HG02623 (cell line): Measurements from ENCODE around the gene IL36RN.

Source experiments
- ATAC-seq: cut with Tn5 transposase; IDR thresholded peaks from one replicate; pipeline ENCODE4 v1.9.1; 2021; ENCODE audit warnings: moderate library complexity; ENCODE audit not compliant: unreplicated experiment

IL36RN gene

GRCh38 chr2:113046465-113046864 lies 12.5 kb upstream of the IL36RN start:
- ATAC-seq: no peak

- ATAC-seq: no peak
These were observed 7.8 kb upstream of the IL36RN start for GRCh38 chr2:113050921-113051895.

- ATAC-seq: no peak
These were observed 6.5 kb upstream of the IL36RN start, which contains the start of gene IL36B for GRCh38 chr2:113052396-113052917. IL36B (minus strand) TSS chr2:113052867.

GRCh38 chr2:113053666-113054065 lies 5.3 kb upstream of the IL36RN start:
- no peak for ATAC-seq

GRCh38 chr2:113054066-113054465 lies 4.9 kb upstream of the IL36RN start:
- ATAC-seq: no peak

DNA sequence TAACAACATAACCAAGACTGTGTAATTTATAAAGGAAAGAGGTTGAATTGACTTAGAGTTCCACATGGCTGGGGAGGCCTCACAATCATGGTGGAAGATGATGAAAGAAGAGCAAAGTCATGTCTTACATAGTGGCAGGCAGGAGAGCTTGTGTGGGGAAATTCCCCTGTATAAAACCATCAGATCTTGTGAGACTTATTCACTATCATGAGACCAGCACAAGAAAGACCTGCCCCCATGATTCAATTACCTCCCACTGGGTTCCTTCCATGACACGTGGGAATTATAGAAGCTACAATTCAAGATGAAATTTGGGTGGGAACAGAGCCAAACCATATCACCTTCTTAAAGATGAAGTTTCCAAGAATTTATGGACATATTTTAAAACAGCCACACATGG lies 2.5 kb upstream of the IL36RN start:
- no peak for ATAC-seq

- ATAC-seq: no peak
These were observed 1.9 kb upstream of the IL36RN start for GRCh38 chr2:113057117-113057516.

DNA sequence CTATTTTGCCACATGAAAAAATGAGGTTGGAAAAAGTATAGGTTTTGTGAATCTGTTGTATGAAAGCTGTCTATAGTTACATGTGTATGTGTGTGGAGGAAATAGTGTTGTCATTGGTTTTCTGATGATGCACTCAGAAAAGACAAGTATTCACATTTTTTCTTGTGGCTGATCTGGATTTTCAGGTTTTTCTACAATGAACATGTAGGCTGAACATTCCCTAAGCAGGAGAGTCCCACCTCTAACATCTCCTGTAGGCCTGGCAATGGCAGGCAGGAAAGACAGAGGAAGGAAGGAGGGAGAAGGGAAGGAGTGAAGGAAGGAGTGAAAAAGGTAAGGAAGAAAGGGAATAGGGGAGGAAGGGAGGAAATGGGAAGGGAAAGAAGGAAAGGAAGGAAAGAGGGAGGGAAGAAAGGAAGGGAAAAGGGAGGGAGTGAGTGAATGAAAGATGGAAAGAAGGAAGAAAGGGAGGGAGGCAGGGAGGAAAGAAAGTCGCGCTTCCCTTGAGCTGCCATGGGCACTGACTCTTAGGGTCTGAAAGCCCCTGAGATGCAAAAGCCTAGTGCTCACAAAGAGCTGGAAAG lies 495 bp upstream of the IL36RN start:
- no peak for ATAC-seq

- ATAC-seq: no peak
These were observed 1.4 kb downstream of the IL36RN start for GRCh38 chr2:113060396-113060795.

GRCh38 chr2:113060796-113061195 lies 1.8 kb downstream of the IL36RN start:
- no peak for ATAC-seq

- no peak for ATAC-seq
These were observed 2.2 kb downstream of the IL36RN start for GRCh38 chr2:113061241-113061640.

DNA sequence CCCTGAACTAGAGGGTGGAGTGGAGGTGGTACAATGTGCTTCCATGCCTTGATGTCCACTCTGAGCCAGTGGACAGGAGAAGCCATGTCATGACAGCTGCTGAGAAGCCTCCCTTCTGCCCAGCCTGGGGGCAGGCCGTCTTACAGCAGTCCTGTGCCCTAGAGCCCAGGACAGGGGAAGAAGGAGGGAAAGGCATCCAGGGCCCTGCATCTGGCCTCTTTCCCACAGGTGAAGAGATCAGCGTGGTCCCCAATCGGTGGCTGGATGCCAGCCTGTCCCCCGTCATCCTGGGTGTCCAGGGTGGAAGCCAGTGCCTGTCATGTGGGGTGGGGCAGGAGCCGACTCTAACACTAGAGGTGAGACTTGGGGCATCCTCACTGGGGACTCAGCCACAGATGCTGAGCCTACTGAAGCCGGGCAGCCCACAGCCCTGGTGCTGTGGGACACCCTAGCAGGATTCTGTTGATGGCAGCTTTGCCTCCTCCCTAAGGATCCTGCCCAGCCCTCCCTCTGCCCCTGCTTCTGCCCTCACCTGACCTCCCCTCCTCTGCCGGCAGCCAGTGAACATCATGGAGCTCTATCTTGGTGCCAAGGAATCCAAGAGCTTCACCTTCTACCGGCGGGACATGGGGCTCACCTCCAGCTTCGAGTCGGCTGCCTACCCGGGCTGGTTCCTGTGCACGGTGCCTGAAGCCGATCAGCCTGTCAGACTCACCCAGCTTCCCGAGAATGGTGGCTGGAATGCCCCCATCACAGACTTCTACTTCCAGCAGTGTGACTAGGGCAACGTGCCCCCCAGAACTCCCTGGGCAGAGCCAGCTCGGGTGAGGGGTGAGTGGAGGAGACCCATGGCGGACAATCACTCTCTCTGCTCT lies 3.1 kb downstream of the IL36RN start:
- ATAC-seq: no peak

DNA sequence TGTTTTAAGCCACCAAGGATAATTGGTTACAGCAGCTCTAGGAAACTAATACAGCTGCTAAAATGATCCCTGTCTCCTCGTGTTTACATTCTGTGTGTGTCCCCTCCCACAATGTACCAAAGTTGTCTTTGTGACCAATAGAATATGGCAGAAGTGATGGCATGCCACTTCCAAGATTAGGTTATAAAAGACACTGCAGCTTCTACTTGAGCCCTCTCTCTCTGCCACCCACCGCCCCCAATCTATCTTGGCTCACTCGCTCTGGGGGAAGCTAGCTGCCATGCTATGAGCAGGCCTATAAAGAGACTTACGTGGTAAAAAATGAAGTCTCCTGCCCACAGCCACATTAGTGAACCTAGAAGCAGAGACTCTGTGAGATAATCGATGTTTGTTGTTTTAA lies 5.3 kb downstream of the IL36RN start:
- ATAC-seq: no peak

DNA sequence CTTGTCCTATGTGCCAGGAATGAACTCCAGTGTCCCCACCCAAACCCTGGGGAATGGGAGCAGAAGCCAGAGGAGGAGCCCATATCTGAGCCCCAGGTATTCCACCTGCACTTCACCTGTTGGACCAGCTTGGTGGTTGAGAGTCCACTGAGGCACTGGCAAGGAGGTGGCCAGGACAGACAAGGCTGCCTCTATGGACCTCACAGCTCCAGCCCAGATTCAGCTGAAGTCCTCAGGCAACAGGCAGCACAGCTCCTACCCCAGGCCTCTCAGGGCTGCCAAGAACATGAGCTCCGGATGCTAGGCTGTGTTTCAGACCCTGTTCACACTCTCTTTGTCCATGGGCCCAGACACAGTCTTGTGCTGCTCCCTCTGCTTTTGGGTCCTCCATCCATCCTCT lies 5.9 kb downstream of the IL36RN start:
- ATAC-seq: no peak

GRCh38 chr2:113067681-113068080 lies 8.7 kb downstream of the IL36RN start, which contains the start of gene IL1F10:
IL1F10 (plus strand) TSS chr2:113067970; CDS start chr2:113072739, 4,769 bp downstream.
- no peak for ATAC-seq

DNA sequence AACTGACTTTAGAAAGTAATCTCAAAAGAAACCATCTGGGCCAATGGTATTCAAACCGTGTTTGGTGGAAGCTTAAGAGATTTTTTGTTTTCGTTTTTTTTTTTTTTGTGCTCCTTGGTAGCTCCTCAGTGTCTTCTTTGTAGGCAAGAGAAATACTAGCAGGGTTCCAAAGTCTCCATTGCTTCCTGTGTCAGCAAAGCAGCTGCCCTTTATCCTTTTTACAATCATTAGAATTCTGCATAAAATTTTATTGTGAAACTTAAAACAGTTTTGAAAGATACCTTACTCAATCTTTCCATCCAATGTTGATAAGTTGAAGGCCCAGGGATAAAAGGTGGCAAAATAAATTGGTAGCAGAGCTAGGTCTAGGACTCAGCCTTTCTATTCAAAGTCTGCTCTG lies 9.3 kb downstream of the IL36RN start:
- no peak for ATAC-seq

DNA sequence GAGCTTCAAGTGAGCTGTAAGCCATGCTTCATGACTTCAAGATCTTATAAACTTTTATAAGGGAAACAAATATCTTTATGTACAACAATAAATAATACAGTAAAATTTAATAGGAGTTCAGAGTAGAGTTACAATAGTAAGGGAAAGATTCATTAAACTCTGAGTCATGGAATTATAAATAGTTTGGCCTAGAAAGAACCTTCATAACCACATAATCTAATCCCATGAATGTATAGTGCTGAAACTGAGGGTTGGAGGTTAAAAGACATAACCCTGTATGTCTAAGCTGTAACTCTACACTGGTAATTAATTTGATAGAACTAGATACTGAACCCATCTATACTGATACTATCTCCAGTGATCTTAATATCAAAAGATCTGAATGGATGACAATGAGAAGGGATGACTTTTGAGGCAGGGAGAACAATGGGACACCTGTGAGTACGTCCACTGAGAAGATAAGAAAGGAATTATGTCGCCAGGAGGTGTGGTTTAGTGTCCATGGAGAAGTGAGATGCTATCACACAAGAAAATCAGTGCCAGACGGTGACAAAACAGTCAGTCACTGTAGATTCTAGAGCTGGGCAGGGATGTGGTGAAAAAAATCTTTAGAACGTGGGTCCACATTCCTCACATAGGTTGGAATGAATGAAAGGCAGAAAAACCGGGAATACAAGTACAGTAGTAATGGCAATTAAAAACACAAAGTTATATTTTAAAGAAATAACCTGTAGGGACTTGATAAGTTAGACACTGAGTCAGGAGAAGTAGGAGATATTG lies 9.9 kb downstream of the IL36RN start:
- no peak for ATAC-seq

- no peak for ATAC-seq
These were observed 10.9 kb downstream of the IL36RN start for GRCh38 chr2:113069676-113070605.

DNA sequence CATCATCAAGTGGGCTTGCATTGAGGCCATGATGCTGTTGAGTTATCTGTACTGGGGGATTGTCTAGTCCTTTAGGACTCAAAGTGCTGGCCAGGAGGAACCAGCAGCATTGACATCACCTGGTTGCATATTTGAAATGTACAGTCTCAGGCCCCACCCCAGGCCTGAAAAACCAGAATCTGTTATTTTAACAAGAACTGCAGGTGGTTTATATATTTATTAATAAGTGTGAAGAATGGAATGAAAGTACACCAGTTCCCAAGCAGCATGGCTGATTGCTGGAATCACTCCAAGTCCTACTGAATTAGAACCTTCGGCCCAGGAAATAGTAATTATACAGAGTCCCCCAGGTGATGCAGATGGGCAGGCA lies 11.6 kb downstream of the IL36RN start:
- ATAC-seq: no peak
